GM12872 (cell line): ENCODE results near the gene BCOR.

Experiments used
- TF ChIP-seq, protein P1 (sequence below): IDR thresholded peaks from 3 replicates; pipeline ENCODE4 v1.5.1; 2011; ENCODE audit warnings: low read depth, mild to moderate bottlenecking, low read length, moderate library complexity; ENCODE audit not compliant: insufficient read depth

Gene BCOR

DNA sequence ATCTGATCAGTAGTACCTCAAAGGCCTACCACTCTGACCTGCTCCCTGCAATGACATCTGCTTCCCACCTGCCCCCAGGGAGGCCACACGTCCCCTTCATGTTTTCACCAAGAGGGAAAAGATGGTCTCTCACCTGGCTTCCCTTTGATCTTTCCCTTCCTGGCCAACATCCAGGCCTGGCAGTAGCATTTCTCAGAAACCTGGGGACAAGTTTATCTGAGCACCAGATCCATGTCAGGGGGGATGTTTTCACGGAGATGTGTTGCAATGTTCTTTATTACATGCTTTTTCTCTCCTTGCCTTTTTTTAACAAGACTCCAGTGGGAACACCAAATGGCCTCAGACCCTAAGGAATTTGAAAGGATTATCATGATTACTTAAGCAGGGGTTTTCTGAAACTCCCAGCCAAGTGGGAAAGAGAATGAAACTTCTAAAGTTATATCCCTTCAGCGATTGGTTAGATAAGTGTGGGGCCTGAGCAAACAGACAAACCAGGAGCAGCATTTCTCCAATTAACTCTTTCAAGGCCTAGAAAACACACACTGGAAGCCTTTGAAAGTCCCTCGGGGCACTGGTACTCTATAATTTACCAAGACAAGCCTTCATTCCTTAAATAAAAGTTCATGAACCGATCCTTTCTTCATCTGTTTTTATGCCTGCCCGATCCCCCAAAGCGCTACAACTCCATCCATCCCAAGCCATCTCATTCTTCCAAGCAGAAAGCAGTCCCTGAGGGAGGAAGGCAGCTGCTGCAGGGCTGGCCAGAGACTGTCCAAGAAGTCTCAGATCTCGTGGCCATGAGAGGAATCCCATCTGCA, 94.1 kb downstream of the BCOR start:
- TF ChIP-seq, protein P1, sequence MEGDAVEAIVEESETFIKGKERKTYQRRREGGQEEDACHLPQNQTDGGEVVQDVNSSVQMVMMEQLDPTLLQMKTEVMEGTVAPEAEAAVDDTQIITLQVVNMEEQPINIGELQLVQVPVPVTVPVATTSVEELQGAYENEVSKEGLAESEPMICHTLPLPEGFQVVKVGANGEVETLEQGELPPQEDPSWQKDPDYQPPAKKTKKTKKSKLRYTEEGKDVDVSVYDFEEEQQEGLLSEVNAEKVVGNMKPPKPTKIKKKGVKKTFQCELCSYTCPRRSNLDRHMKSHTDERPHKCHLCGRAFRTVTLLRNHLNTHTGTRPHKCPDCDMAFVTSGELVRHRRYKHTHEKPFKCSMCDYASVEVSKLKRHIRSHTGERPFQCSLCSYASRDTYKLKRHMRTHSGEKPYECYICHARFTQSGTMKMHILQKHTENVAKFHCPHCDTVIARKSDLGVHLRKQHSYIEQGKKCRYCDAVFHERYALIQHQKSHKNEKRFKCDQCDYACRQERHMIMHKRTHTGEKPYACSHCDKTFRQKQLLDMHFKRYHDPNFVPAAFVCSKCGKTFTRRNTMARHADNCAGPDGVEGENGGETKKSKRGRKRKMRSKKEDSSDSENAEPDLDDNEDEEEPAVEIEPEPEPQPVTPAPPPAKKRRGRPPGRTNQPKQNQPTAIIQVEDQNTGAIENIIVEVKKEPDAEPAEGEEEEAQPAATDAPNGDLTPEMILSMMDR = no peak

DNA sequence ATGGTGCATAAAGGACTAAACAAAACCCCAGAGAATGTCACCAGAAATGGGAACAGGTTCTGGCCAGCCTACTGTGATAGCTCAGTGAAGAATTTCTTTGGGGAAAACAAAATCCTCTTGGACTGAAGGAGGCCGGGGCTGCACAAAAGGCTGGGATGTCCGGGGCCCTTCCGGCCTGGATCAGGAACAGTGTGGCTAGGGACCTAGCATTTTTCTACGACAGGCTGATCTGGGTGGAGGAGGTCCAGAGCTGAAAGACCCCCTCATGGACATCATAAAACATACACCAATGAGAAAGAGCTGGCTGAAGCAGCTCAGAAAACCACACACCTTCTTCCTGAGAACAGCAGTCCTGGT, 94.7 kb downstream of the BCOR start:
- TF ChIP-seq, protein P1 = no peak
